Right lobe of liver (tissue), 6 donors: ENCODE results near the gene KRT33B. TPM values are rescaled to one million over a fixed set of nuclear protein-coding genes. Genes with fewer than 3 reads are reported as not detected.
"Not testable (repeated sequence)": the region's sequence is repeated elsewhere in the genome, so short reads cannot be mapped to it uniquely, and the experiment has no call there.

ENCODE experiments used
- ATAC-seq, 4 donors: fragments of 200-7000 bp; cut with Tn5 transposase; one replicate each; pipeline ENCODE4 v1.9.1; 2020; ENCODE audit warnings: mild to moderate bottlenecking in 4 of 4, moderate library complexity in 4 of 4
- DNase-seq, 3 donors: peaks; one replicate each; pipeline ENCODE4 v3.0.0-alpha.2; 2020
- H3K27ac ChIP-seq, 3 donors: fragments of 200-600 bp; one replicate each; pipeline ENCODE4 v1.8.0; 2022
- H3K27me3 ChIP-seq, 2 donors: fragments of 200-600 bp; one replicate each; pipeline ENCODE4 v1.8.0; 2022
- H3K36me3 ChIP-seq, 4 donors: fragments of 200-600 bp; sonication (generic) in 1 of 4; one replicate each; pipeline versions ENCODE4 v1.5.1 to v1.8.0; 2017 to 2022; ENCODE audit warnings: control low read depth in 1 of 4
- H3K4me1 ChIP-seq, 4 donors: fragments of 200-600 bp; sonication (generic) in 1 of 4; one replicate each; pipeline versions ENCODE4 v1.5.1 to v1.8.0; 2017 to 2022; ENCODE audit warnings: control low read depth in 1 of 4
- H3K4me3 ChIP-seq, 3 donors: fragments of 200-600 bp; one replicate each; pipeline ENCODE4 v1.8.0; 2022
- H3K9me3 ChIP-seq, 4 donors: fragments of 200-600 bp; sonication (generic) in 1 of 4; one replicate each; pipeline versions ENCODE4 v1.5.1 to v1.8.0; 2017 to 2022; ENCODE audit warnings: control low read depth in 1 of 4
- CTCF ChIP-seq, 4 donors: fragments of 200-600 bp in 3 of 4; fragments of 450-650 bp in 1 of 4; IDR thresholded peaks; one replicate each; pipeline versions ENCODE4 v1.5.1 to v1.8.0; 2016 to 2022; ENCODE audit warnings: antibody characterized with exemption in 4 of 4, mild to moderate bottlenecking in 2 of 4
- POLR2A ChIP-seq: fragments of 450-650 bp; IDR thresholded peaks from one replicate; pipeline ENCODE4 v1.6.1; 2017; ENCODE audit warnings: antibody characterized with exemption, mild to moderate bottlenecking
- WGBS: methylation state at CpG from one replicate; pipeline ENCODE4 v1.1.6; 2018; ENCODE audit warnings: low coverage, low lambda C conversion rate; ENCODE audit not compliant: insufficient coverage; ENCODE audit errors: missing lambda C conversion rate; 5-methylcytosine and 5-hydroxymethylcytosine counted together
- intact Hi-C, 2 donors: fragments of 100-400 bp; cut with DNase I; formaldehyde crosslinking; loops; one replicate each; pipeline versions ENCODE4 v1.11.2 to v1.14.1; 2022
- total RNA-seq, 6 experiments: library from RNA; depleted of rRNA in 2 of 6; stranded (reverse); fragments of >200 nt in 2 of 6; fragmentation: NEBNext Ultra II Directional in 3 of 6; extraction: Animal tissue kit (Norgen Biotek cat#: 25700) in 3 of 6; gene quantifications; one replicate each; pipeline versions ENCODE4 v1.1.0 to v1.2.4, GENCODE V29; 2016 to 2023
- donor health status: DM: no; HTN: yes; CAD: no.
- donor health status: DM: no; HTN: no; CAD: no.
- donor health status: DM: no; HTN: no; CAD: no.
- donor health status: DM: no; HTN: yes; CAD: no.
- donor health status: DM: no; HTN: yes; CAD: no.

KRT33B gene
- total RNA-seq, 6 experiments from 2014 or later, result not detected

DNA sequence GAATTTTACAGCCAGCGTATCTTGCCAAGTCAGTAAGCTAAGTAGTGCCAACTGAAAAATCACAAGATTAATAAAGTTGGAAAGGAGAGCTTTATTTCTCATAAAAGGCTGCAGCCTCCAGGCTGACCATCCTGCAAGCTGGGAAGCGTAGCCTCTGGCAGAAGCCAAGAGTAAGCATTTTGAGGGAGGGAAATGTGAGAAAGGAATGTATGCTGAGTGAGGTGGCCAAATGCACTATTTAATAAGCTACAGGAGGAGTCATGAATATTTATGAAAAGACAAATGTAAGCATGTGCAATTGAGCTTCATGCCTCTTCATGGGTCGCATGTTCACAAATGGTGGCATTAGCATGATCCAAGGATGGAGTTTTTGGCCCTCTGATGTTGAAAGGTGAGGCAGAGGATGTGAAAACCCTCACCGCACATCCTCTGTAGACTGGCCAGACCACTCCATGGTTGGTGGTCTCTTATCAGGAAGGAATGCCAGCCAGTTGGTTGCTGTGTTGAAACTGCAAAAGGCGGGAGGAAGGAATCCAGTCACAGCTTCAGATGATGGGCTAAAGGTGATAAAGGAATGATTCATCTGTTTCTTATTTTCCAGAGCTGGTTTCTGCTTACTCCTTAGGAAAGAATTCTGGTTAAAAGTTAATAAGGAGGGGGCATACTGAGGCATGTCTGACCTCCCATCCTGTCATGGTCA is 9.2 kb downstream of the KRT33B start:
- H3K36me3 ChIP-seq, result no peaks in the 10 kb centered on the region
- ATAC-seq (no peak), DNase-seq (no peak)
- intact Hi-C loops, result no loop called here
- H3K9me3 ChIP-seq, result no peaks in the 10 kb centered on the region
- no peak overlapping the region for H3K27ac ChIP-seq
- 75% methylated on average over 5 of the region's 5 CpGs for WGBS
- H3K4me3 ChIP-seq, result no peak overlapping the region
- no peaks in the 10 kb centered on the region for H3K27me3 ChIP-seq
- TF ChIP-seq CTCF (IDR thresholded peaks at IDR 0.05) (no peak), POLR2A (no peak)
- no peaks in the 10 kb centered on the region for H3K4me1 ChIP-seq

GRCh38 chr17:41354536-41354935 is 15.1 kb downstream of the KRT33B start:
- ATAC-seq (no peak), DNase-seq (no peak)
- Histone ChIP-seq H3K27me3 (no peaks in the 10 kb centered on the region), H3K4me3 (no peak overlapping the region), H3K36me3 (no peaks in the 10 kb centered on the region), H3K27ac (no peak overlapping the region), H3K4me1 (no peaks in the 10 kb centered on the region), H3K9me3 (no peaks in the 10 kb centered on the region)
- TF ChIP-seq POLR2A, result no peak
- TF ChIP-seq CTCF (IDR thresholded peaks at IDR 0.05), result no peak
- 58% methylated on average over 4 of the region's 4 CpGs for WGBS
- intact Hi-C loops, result no loop called here

DNA sequence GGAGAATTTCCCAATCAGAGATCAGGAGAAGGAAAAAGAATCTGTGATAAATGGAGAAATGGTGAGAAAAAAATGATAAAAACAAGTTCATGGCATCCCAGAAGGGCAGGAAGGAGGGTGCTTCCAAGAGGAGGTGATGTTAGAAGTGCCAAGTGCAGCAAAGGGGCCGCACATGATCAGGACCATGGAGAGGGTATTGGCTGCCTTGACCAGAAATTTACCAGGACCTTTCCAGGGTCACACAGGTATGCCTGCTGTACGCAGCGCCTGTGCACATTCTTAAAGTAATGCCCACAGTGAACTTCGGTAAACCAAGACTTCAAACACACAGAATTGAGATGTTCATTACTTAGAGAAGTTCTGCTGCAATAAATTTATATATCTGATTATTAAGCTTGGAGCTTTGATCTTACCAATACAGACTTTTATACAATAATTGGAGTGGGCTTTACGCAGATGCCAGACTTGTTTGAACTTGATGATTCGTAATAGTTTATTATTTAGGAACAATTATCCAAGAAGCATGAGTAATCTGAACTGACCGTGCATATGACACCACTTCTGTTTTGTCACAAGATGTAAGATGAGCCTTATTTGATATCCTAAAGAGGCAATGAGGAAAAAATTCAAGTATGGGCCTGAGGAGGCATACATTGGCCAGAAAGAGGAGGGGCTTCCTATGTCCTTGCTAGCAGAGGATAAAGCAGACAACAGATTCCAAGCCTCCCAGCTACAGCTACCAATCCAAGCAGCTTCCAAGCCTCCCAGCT is 16.8 kb downstream of the KRT33B start:
- no peak for TF ChIP-seq POLR2A
- TF ChIP-seq CTCF (IDR thresholded peaks at IDR 0.05), result no peak
- no peaks in the 10 kb centered on the region for H3K4me1 ChIP-seq
- no peaks in the 10 kb centered on the region for H3K9me3 ChIP-seq
- no peak overlapping the region for H3K4me3 ChIP-seq
- intact Hi-C loops, result no loop called here
- 50% methylated on average over 4 of the region's 7 CpGs for WGBS
- no peaks in the 10 kb centered on the region for H3K36me3 ChIP-seq
- H3K27me3 ChIP-seq, result no peaks in the 10 kb centered on the region
- H3K27ac ChIP-seq, result no peak overlapping the region
- ATAC-seq, result no peak
- no peak for DNase-seq

DNA sequence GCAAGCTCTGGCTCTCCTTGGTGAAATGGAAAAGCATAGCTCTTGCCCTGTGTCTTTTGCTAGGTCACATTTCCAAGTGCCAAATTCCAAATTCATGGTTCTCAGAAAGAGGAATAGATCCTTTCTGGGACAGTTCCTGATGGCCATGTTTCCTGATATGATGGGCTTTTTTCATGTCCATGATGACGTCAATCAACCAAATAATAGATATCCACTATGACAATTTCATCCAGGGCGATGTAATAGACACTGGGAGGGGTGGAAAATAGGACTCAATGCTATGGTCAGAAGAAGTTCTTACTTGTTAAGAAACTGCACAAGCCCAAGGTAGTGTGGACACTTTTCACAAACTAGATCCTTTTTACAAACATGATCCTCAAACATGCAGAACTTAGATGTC is 18.4 kb downstream of the KRT33B start:
- TF ChIP-seq POLR2A, result no peak
- TF ChIP-seq CTCF (IDR thresholded peaks at IDR 0.05), result no peak
- Histone ChIP-seq H3K4me3 (no peak overlapping the region), H3K36me3 (no peaks in the 10 kb centered on the region), H3K27ac (no peak overlapping the region), H3K4me1 (no peaks in the 10 kb centered on the region), H3K27me3 (no peaks in the 10 kb centered on the region), H3K9me3 (no peaks in the 10 kb centered on the region)
- no peak for DNase-seq
- WGBS, result 63% methylated on average over 2 of the region's 2 CpGs
- no peak for ATAC-seq
- intact Hi-C loops, result no loop called here

DNA sequence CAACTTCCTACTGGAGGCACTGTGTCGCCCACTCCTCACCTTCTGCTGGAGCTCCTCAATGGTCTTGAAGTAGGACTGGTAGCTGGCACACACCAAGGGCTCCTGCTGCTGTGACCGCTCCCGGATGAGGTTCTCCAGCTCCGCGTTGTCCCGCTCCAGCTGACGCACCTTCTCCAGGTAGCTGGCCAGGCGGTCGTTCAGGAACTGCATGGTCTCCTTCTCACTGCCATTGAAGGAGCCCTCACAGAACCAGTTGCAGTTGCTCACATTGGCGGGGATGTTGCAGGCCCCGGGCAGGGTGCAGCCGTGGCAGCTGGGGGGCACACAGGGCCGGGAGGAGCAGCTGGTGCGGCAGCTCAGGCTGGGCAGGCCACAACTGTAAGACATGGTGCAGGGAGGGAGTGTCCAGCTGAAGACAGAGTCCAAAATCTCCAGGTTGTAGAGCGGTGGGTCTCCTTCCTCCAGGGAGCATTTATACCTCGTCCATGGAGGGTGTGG is 19.2 kb downstream of the KRT33B start, which contains the start of gene KRT33A:
Gene KRT33A, minus strand, starts transcription at position 448 of the 498 bp plus-strand sequence. Its CDS starts 61 bp downstream, at position 387.
- H3K27me3 ChIP-seq, H3K27ac ChIP-seq, H3K36me3 ChIP-seq, DNase-seq, H3K4me3 ChIP-seq, intact Hi-C loops, ATAC-seq, H3K4me1 ChIP-seq, H3K9me3 ChIP-seq: not testable (repeated sequence)
- WGBS, result 60% methylated on average over 3 of the region's 16 CpGs
